SK-N-SH (cell line): ENCODE measurements around the gene SHE. TPM values are rescaled to one million over a fixed set of nuclear protein-coding genes. Genes with fewer than 3 reads are reported as not detected.

Experiments
- CTCF ChIA-PET: fragments of 300-600, 350-600 bp; formaldehyde crosslinking; extraction: SDS; loops from one replicate; lab custom pipeline; 2021; lab: Yijun Ruan, JAX
- POLR2A ChIA-PET: fragments of 350-600 bp; sonication (Branson Sonifier 250); formaldehyde crosslinking; extraction: SDS; loops from one replicate; lab custom pipeline; 2020; ENCODE audit warnings: antibody characterized with exemption, inconsistent platforms; lab: Yijun Ruan, JAX
- DNase-seq: peaks from one replicate; pipeline ENCODE4 v3.0.0; 2012
- H2AFZ ChIP-seq: fragments of 200-600 bp; sonication (generic); 2 replicates; pipeline ENCODE4 v1.8.1; 2016; ENCODE audit warnings: antibody characterized with exemption, mild to moderate bottlenecking, low read depth
- H3F3A ChIP-seq: fragments of 200-600 bp; sonication (generic); replicated peaks from 2 replicates; pipeline ENCODE3; 2016; ENCODE audit warnings: antibody characterized with exemption, mild to moderate bottlenecking; ENCODE audit not compliant: insufficient read depth
- H3K27ac ChIP-seq, 2 experiments: fragments of 200-500 bp in 1 of 2; fragments of 200-600 bp in 1 of 2; sonication (Bioruptor generic) in 1 of 2; sonication (generic), shearing (Covaris generic) in 1 of 2; 2 replicates each; pipeline versions ENCODE4 v1.5.1 to v1.6.1; 2014 to 2016; ENCODE audit warnings: low read depth in 2 of 2, inconsistent platforms in 1 of 2, low read length in 1 of 2, mild to moderate bottlenecking in 1 of 2, mixed read lengths in 1 of 2
- H3K27me3 ChIP-seq: fragments of 200-600 bp; sonication (generic), shearing (Covaris generic); 2 replicates; pipeline ENCODE4 v1.6.1; 2016; ENCODE audit warnings: mixed run types; ENCODE audit not compliant: insufficient read depth
- H3K36me3 ChIP-seq, 2 experiments: fragments of 200-500 bp in 1 of 2; fragments of 200-600 bp in 1 of 2; sonication (Bioruptor generic) in 1 of 2; sonication (generic) in 1 of 2; replicated peaks in 1 of 2; 2 replicates each; pipeline versions ENCODE3 to v1.5.1; 2014 to 2016; ENCODE audit warnings: low read length in 1 of 2, mild to moderate bottlenecking in 1 of 2; ENCODE audit not compliant: insufficient read depth in 2 of 2, control insufficient read depth in 1 of 2
- H3K4me1 ChIP-seq, 2 experiments: fragments of 200-500 bp in 1 of 2; fragments of 200-600 bp in 1 of 2; sonication (Bioruptor generic) in 1 of 2; sonication (generic), shearing (Covaris generic) in 1 of 2; 2 replicates each; pipeline versions ENCODE4 v1.5.1 to v1.6.1; 2014 to 2016; ENCODE audit warnings: low read depth in 1 of 2, low read length in 1 of 2, mixed run types in 1 of 2; ENCODE audit not compliant: insufficient read depth in 2 of 2, control insufficient read depth in 1 of 2
- H3K4me2 ChIP-seq: fragments of 200-600 bp; sonication (generic), shearing (Covaris generic); 2 replicates; pipeline ENCODE4 v1.6.1; 2017; ENCODE audit warnings: mixed run types
- H3K4me3 ChIP-seq, 2 experiments: fragments of 200-500 bp in 1 of 2; fragments of 200-600 bp in 1 of 2; sonication (Bioruptor generic) in 1 of 2; sonication (generic), shearing (Covaris generic) in 1 of 2; 2 replicates each; pipeline versions ENCODE4 v1.5.1 to v1.8.1; 2014 to 2016; ENCODE audit warnings: low read depth in 2 of 2, inconsistent platforms in 1 of 2, low read length in 1 of 2, mild to moderate bottlenecking in 1 of 2, mixed read lengths in 1 of 2, moderate library complexity in 1 of 2
- H3K79me2 ChIP-seq: fragments of 200-600 bp; sonication (generic); 2 replicates; pipeline ENCODE4 v1.8.1; 2017; ENCODE audit warnings: mild to moderate bottlenecking; ENCODE audit not compliant: insufficient read depth
- H3K9ac ChIP-seq: fragments of 200-600 bp; sonication (generic); 2 replicates; pipeline ENCODE4 v1.6.1; 2017; ENCODE audit warnings: mixed run types
- H3K9me2 ChIP-seq: fragments of 200-600 bp; sonication (generic); 2 replicates; pipeline ENCODE4 v1.6.1; 2017; ENCODE audit warnings: mixed run types
- H3K9me3 ChIP-seq: fragments of 200-600 bp; sonication (generic); 2 replicates; pipeline ENCODE4 v1.6.1; 2017; ENCODE audit warnings: mixed run types, mild to moderate bottlenecking, moderate library complexity
- H4K20me1 ChIP-seq: fragments of 200-600 bp; sonication (generic); 2 replicates; pipeline ENCODE4 v1.6.1; 2017; ENCODE audit warnings: mild to moderate bottlenecking, mixed run types; ENCODE audit not compliant: insufficient read depth
- CHD2 ChIP-seq: fragments of 150-350 bp; IDR thresholded peaks from 2 replicates; pipeline ENCODE4 v1.6.1; 2018; ENCODE audit warnings: low read length; ENCODE audit not compliant: partially characterized antibody
- ELF1 ChIP-seq: IDR thresholded peaks from 2 replicates; pipeline ENCODE4 v1.4.0; 2012
- EZH2phosphoT487 ChIP-seq: fragments of 200-600 bp; sonication (generic); IDR thresholded peaks from 2 replicates; pipeline ENCODE4 v1.6.1; 2017; ENCODE audit warnings: low read depth, mixed run types, mild to moderate bottlenecking, antibody characterized with exemption, moderate library complexity, borderline replicate concordance
- FOSL2 ChIP-seq: IDR thresholded peaks from 2 replicates; pipeline ENCODE4 v1.4.0; 2012; ENCODE audit warnings: low read depth, mild to moderate bottlenecking, moderate library complexity, borderline replicate concordance
- FOXJ3 ChIP-seq: sonication (generic); formaldehyde crosslinking; IDR thresholded peaks from 2 replicates; pipeline ENCODE4 v1.5.1; 2020; ENCODE audit warnings: mild to moderate bottlenecking, missing genetic modification reagents
- FOXM1 ChIP-seq: IDR thresholded peaks from 2 replicates; pipeline ENCODE4 v1.4.0; 2012; ENCODE audit warnings: low read depth, mild to moderate bottlenecking
- GATA2 ChIP-seq: sonication (generic); formaldehyde crosslinking; IDR thresholded peaks from 2 replicates; pipeline ENCODE4 v1.5.0; 2020; ENCODE audit warnings: mild to moderate bottlenecking, missing genetic modification reagents
- JUND ChIP-seq: IDR thresholded peaks from 2 replicates; pipeline ENCODE4 v1.4.0; 2012
- MXI1 ChIP-seq: IDR thresholded peaks from 2 replicates; pipeline ENCODE4 v1.6.1; 2012; ENCODE audit warnings: mild to moderate bottlenecking, low read depth, low read length, improper control_type of control experiment
- NFIC ChIP-seq: IDR thresholded peaks from 2 replicates; pipeline ENCODE4 v1.4.0; 2012; ENCODE audit warnings: borderline replicate concordance
- NRF1 ChIP-seq: IDR thresholded peaks from 2 replicates; pipeline ENCODE4 v1.6.1; 2012; ENCODE audit warnings: low read depth, mild to moderate bottlenecking, low read length
- RAD21 ChIP-seq: IDR thresholded peaks from 2 replicates; pipeline ENCODE4 v1.6.1; 2012; ENCODE audit warnings: mild to moderate bottlenecking, low read length
- RCOR1 ChIP-seq: fragments of 150-350 bp; IDR thresholded peaks from 2 replicates; pipeline ENCODE4 v1.6.1; 2017; ENCODE audit warnings: antibody characterized with exemption, low read length
- RFX5 ChIP-seq: IDR thresholded peaks from 2 replicates; pipeline ENCODE4 v1.6.1; 2012; ENCODE audit warnings: mild to moderate bottlenecking, improper control_type of control experiment, low read length
- RXRA ChIP-seq: IDR thresholded peaks from 2 replicates; pipeline ENCODE4 v1.4.0; 2012; ENCODE audit warnings: low read depth, mild to moderate bottlenecking, borderline replicate concordance
- SIN3A ChIP-seq: IDR thresholded peaks from 2 replicates; pipeline ENCODE4 v1.6.1; 2012; ENCODE audit warnings: low read depth, mild to moderate bottlenecking, low read length, moderate library complexity, borderline replicate concordance
- SMC3 ChIP-seq: IDR thresholded peaks from 2 replicates; pipeline ENCODE4 v1.6.1; 2012; ENCODE audit warnings: low read depth, low read length, improper control_type of control experiment
- TAF1 ChIP-seq: IDR thresholded peaks from 2 replicates; pipeline ENCODE4 v1.6.1; 2012; ENCODE audit warnings: low read depth, mild to moderate bottlenecking, low read length, moderate library complexity, borderline replicate concordance
- TCF12 ChIP-seq: IDR thresholded peaks from 2 replicates; pipeline ENCODE4 v1.4.0; 2012
- YY1 ChIP-seq: IDR thresholded peaks from 2 replicates; pipeline ENCODE4 v1.4.0; 2012; ENCODE audit warnings: low read depth, mild to moderate bottlenecking
- ZBTB33 ChIP-seq: IDR thresholded peaks from 2 replicates; pipeline ENCODE4 v1.4.0; 2012; ENCODE audit warnings: low read depth, borderline replicate concordance
- WGBS: methylation state at CpG from one replicate; pipeline ENCODE4 v1.1.6; 2017; ENCODE audit warnings: low lambda C conversion rate; 5-methylcytosine and 5-hydroxymethylcytosine counted together
- polyA plus RNA-seq, 3 experiments: library from polyadenylated mRNA; depleted of rRNA; stranded (reverse); fragments of >200 nt; gene quantifications; 2 replicates each; pipeline ENCODE4 v1.2.3, GENCODE V29; 2012
- TF ChIP-seq, protein P1 (sequence below): IDR thresholded peaks from 2 replicates; pipeline ENCODE4 v1.4.0; 2012; ENCODE audit warnings: low read depth, borderline replicate concordance
- TF ChIP-seq, protein P2 (sequence below): fragments of 200-600 bp; sonication (generic); IDR thresholded peaks from 2 replicates; pipeline ENCODE4 v1.6.1; 2017; ENCODE audit warnings: antibody characterized with exemption, mild to moderate bottlenecking, moderate library complexity

SHE gene
- polyA plus RNA-seq, 1 of the 3 experiments (the other 2 are of a cell fraction), result not detected

DNA sequence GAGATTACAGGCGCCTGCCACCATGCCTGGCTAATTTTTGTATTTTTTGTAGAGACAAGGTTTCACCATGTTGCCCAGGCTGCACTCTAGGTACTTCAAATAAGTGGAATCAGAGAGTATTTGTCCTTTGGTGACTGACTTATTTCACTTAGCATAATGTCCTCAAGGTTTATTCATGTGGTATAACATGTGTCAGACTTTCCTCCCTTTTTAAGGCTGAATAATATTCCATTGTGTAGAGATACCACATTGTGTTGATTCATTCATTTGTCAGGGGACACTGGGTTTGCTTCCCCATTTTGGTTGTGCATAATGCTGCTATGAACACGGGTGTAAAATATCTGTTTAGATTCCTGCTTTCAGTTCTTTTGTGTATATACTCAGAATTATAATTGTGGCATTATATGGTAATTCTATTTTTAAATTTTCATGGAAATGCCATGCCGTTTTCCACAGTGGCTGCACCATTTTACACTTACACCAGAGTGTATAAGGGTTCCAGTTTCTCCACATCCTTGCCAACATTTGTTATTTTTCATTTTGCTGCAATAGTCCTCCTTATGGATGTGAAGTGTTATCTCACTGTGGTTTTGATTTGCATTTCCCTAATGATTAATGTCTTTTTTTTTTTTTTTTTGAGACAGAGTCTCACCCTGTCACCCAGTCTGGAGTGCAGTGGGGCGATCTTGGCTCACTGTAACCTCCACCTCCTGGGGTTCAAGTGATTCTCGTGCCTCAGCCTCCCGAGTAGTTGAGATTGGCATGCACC, 62.0 kb downstream of the SHE start:
- no peaks in the 10 kb centered on the region for H3K9me2 ChIP-seq
- 83% methylated on average over 6 of the region's 6 CpGs for WGBS
- no peak for DNase-seq
- H3K36me3 ChIP-seq, result no peaks in the 10 kb centered on the region
- POLR2A ChIA-PET, result no interaction called here
- H3K4me2 ChIP-seq, result no peak overlapping the region
- H3K79me2 ChIP-seq, result no peaks in the 10 kb centered on the region
- H3K4me1 ChIP-seq, result peaks cover 0 to 21% of the 10 kb centered on the region in 2 experiments; a peak in 2 of 4 replicates
- no peak overlapping the region for H3K27ac ChIP-seq
- H2AFZ ChIP-seq, result no peak overlapping the region
- no peaks in the 10 kb centered on the region for H3K9me3 ChIP-seq
- CTCF ChIA-PET, result interaction anchor here (0.8 kb wide), 2 partner anchors 20 to 23 kb away, joined by 3 read pairs; no protein-coding TSS in a partner anchor
- no peaks in the 10 kb centered on the region for H4K20me1 ChIP-seq
- no peak overlapping the region for H3K4me3 ChIP-seq
- no peak overlapping the region for H3K9ac ChIP-seq
- TF ChIP-seq SIN3A, result no peak
- no peak for TF ChIP-seq YY1
- TF ChIP-seq FOXM1, result no peak
- no peak for TF ChIP-seq EZH2phosphoT487
- no peak for TF ChIP-seq CHD2
- TF ChIP-seq RAD21, result no peak
- no peak for TF ChIP-seq FOSL2
- no peak for TF ChIP-seq SMC3
- TF ChIP-seq, protein P1, sequence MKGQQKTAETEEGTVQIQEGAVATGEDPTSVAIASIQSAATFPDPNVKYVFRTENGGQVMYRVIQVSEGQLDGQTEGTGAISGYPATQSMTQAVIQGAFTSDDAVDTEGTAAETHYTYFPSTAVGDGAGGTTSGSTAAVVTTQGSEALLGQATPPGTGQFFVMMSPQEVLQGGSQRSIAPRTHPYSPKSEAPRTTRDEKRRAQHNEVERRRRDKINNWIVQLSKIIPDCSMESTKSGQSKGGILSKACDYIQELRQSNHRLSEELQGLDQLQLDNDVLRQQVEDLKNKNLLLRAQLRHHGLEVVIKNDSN, result no peak
- TF ChIP-seq NRF1, result no peak
- TF ChIP-seq FOXJ3 (CRISPR knock-in tag), result no peak
- TF ChIP-seq RCOR1, result no peak
- no peak for TF ChIP-seq JUND
- no peaks in the 10 kb centered on the region for H3K27me3 ChIP-seq
- no peaks in the 10 kb centered on the region for H3F3A ChIP-seq

DNA sequence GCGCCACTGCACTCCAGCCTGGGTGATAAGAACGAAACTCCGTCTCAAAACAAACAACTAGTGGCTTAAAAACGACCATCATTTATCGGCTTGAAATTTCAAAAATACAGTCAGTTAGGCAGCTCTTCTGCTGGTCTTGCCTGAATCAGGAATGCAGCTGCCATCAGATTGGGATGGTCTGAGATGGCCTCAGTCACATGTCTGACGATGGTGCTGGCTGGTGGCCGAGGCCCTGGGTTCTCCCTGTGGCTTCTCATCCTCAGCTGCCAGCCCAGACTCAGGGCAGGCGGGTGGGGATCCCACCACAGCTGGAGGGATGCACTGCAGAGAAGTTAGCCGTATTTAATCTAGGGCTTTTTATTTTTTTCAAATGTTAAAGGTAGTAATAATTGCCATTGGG, 65.8 kb downstream of the SHE start:
- Histone ChIP-seq H4K20me1 (no peaks in the 10 kb centered on the region), H3K79me2 (no peaks in the 10 kb centered on the region), H3F3A (peaks cover 6% of the 10 kb centered on the region), H3K4me1 (peaks cover 1 to 3% of the 10 kb centered on the region in 2 experiments; a peak in 3 of 4 replicates), H3K4me3 (no peak overlapping the region), H2AFZ (no peak overlapping the region), H3K9me2 (no peaks in the 10 kb centered on the region), H3K9ac (no peak overlapping the region), H3K36me3 (no peaks in the 10 kb centered on the region), H3K9me3 (no peaks in the 10 kb centered on the region), H3K4me2 (no peak overlapping the region), H3K27me3 (no peaks in the 10 kb centered on the region), H3K27ac (no peak overlapping the region)
- WGBS, result 85% methylated on average over 9 of the region's 9 CpGs
- no peak for DNase-seq
- ChIA-PET CTCF (interaction anchor here (0.6 kb wide), 2 partner anchors 132 to 260 kb away, joined by 3 read pairs; no protein-coding TSS in a partner anchor), POLR2A (no interaction called here)
- TF ChIP-seq MXI1, result no peak
- TF ChIP-seq, protein P2, sequence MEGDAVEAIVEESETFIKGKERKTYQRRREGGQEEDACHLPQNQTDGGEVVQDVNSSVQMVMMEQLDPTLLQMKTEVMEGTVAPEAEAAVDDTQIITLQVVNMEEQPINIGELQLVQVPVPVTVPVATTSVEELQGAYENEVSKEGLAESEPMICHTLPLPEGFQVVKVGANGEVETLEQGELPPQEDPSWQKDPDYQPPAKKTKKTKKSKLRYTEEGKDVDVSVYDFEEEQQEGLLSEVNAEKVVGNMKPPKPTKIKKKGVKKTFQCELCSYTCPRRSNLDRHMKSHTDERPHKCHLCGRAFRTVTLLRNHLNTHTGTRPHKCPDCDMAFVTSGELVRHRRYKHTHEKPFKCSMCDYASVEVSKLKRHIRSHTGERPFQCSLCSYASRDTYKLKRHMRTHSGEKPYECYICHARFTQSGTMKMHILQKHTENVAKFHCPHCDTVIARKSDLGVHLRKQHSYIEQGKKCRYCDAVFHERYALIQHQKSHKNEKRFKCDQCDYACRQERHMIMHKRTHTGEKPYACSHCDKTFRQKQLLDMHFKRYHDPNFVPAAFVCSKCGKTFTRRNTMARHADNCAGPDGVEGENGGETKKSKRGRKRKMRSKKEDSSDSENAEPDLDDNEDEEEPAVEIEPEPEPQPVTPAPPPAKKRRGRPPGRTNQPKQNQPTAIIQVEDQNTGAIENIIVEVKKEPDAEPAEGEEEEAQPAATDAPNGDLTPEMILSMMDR, result no peak
- no peak for TF ChIP-seq NFIC
- no peak for TF ChIP-seq ELF1
- no peak for TF ChIP-seq SIN3A
- no peak for TF ChIP-seq RXRA
- no peak for TF ChIP-seq GATA2 (CRISPR knock-in tag)
- no peak for TF ChIP-seq RFX5
- no peak for TF ChIP-seq FOSL2
- no peak for TF ChIP-seq TCF12
- no peak for TF ChIP-seq NRF1
- no peak for TF ChIP-seq TAF1
- no peak for TF ChIP-seq ZBTB33
- no peak for TF ChIP-seq RAD21
- TF ChIP-seq EZH2phosphoT487, result no peak
- no peak for TF ChIP-seq FOXM1
- no peak for TF ChIP-seq JUND
